Fibroblast of villous mesenchyme (primary cell): Measurements from ENCODE around the gene COPE. TPM values are rescaled to one million over a fixed set of nuclear protein-coding genes. Genes with fewer than 3 reads are reported as not detected.

ENCODE experiments used
- DNase-seq: peaks from one replicate; pipeline ENCODE4 v3.0.0-alpha.2; 2010; ENCODE audit warnings: low read depth
- H3K4me3 ChIP-seq: 2 replicates; pipeline ENCODE4 v1.5.1; 2011; ENCODE audit warnings: low read depth, mild to moderate bottlenecking, low read length
- total RNA-seq: library from RNA; depleted of rRNA; stranded (reverse); fragments of >200 nt; gene quantifications from 2 replicates; pipeline ENCODE4 v1.2.3, GENCODE V29; 2012
- TF ChIP-seq, protein P1 (sequence below): IDR thresholded peaks from 2 replicates; pipeline ENCODE4 v1.5.1; 2012; ENCODE audit warnings: low read depth, mild to moderate bottlenecking, low read length; ENCODE audit not compliant: insufficient read depth

Gene COPE
- total RNA-seq, 1 donor: 222 TPM

GRCh38 chr19:18865973-18866799 is 53.0 kb downstream of the COPE start:
- H3K4me3 ChIP-seq: no peak overlapping the region
- TF ChIP-seq, protein P1, sequence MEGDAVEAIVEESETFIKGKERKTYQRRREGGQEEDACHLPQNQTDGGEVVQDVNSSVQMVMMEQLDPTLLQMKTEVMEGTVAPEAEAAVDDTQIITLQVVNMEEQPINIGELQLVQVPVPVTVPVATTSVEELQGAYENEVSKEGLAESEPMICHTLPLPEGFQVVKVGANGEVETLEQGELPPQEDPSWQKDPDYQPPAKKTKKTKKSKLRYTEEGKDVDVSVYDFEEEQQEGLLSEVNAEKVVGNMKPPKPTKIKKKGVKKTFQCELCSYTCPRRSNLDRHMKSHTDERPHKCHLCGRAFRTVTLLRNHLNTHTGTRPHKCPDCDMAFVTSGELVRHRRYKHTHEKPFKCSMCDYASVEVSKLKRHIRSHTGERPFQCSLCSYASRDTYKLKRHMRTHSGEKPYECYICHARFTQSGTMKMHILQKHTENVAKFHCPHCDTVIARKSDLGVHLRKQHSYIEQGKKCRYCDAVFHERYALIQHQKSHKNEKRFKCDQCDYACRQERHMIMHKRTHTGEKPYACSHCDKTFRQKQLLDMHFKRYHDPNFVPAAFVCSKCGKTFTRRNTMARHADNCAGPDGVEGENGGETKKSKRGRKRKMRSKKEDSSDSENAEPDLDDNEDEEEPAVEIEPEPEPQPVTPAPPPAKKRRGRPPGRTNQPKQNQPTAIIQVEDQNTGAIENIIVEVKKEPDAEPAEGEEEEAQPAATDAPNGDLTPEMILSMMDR: peak; percentile 98
- peak; percentile 53 for DNase-seq

DNA sequence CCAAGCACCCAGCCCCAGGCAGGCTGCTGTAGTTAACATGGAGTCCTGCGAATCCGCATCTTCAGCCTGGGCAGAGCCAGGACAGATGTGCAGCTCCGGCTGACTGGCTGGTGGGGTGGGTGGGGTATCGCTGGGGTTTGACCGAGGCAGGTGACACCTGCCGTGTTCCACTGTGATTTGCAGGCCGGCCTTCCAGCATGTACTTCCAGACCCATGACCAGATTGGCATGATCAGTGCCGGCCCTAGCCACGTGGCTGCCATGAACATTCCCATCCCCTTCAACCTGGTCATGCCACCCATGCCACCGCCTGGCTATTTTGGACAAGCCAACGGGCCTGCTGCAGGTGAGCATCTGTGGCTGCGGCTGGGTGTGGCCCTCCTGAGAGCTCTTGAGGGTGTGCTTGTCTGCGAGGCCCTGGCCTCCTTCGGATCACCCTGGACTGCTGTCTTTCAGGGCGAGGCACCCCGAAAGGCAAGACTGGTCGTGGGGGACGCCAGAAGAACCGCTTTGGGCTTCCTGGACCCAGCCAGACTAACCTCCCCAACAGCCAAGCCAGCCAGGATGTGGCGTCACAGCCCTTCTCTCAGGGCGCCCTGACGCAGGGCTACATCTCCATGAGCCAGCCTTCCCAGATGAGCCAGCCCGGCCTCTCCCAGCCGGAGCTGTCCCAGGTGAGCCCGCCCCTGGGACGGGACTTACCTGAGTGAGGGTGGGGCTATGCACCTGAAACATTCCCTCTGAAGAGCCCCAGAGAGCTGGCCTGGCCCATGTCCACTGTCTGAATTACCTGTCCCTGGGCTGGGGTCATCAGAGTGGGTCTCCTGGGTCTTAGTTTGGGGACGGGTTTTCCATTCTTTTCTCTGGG is 53.8 kb downstream of the COPE start:
- H3K4me3 ChIP-seq: no peak overlapping the region
- TF ChIP-seq, protein P1: no peak
- DNase-seq: no peak

- DNase-seq: no peak
- H3K4me3 ChIP-seq: no peak overlapping the region
- TF ChIP-seq, protein P1: no peak
Observed at GRCh38 chr19:18863843-18864362, 55.3 kb downstream of the COPE start.

DNA sequence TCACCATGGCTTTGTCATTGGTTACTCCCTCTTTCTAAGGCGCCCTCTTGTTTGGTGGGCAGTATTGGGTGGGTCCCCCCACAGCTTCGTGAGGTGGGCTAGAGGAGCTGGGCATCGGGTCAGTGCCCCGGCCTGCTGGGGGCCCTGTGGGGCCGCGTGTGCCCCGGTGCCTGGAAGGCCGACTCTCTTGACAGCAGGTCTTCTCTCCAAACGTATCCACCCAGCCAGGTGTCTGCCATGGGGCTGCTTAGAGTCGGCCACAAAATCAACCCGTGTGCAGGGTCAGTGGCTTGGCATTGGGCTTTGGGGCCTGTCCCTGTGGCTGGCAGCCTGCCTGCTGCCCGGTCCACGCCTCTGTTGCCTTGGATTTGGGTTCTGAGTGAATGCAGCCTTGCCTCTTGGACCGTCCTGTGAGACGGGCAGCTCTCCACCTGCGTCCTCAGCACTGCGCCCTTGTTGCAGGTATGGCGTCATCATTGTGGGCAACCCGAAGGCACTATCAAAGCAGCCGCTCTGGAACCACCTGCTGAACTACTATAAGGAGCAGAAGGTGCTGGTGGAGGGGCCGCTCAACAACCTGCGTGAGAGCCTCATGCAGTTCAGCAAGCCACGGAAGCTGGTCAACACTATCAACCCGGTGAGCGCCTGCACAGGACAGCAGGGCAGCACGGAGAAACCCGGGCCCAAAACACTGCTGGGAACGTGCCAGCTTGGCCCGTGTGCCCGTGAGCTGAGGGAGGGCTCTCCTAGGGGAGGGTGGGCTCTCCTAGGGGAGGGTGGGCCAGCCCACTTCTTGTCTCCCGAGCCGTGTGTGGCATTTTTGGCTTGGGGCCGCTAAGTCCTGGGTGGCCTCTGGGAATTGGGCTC is 56.0 kb downstream of the COPE start:
- no peak overlapping the region for H3K4me3 ChIP-seq
- TF ChIP-seq, protein P1: no peak

DNA sequence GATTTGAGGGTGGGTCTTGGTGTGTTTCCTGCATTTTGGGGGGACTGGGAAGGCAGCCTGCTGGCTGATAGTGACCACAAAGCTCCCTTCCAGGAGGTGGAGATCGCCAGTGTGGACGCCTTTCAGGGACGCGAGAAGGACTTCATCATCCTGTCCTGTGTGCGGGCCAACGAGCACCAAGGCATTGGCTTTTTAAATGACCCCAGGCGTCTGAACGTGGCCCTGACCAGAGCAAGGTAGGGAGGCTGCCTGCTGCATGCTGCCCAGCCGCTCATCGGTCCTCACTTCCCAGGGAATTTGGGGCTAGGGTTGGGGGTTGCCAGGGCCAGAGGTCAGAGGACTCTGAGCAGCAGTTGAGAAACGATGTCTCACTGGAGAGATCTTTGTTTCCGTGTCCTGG is 57.3 kb downstream of the COPE start:
- DNase-seq: no peak
- TF ChIP-seq, protein P1: no peak
- H3K4me3 ChIP-seq: no peak overlapping the region

More for the DNA sequence above, 56.0 kb downstream of the COPE start:
- DNase-seq: no peak

- TF ChIP-seq, protein P1: no peak
- DNase-seq: no peak
Observed at GRCh38 chr19:18861235-18861634, 58.0 kb downstream of the COPE start.

More at GRCh38 chr19:18861235-18861634, 58.0 kb downstream of the COPE start:
- H3K4me3 ChIP-seq: no peak overlapping the region
